Neural cell (in vitro differentiated cells): ENCODE results near the gene RAI14. TPM values are rescaled to one million over a fixed set of nuclear protein-coding genes. Genes with fewer than 3 reads are reported as not detected.

ENCODE experiments used
- H2AFZ ChIP-seq: fragments of 200-600, 300-800 bp; sonication (generic), shearing (Covaris generic); 2 replicates; pipeline ENCODE4 v1.6.0; 2014; ENCODE audit warnings: low read depth, mild to moderate bottlenecking, antibody characterized with exemption, low read length, moderate library complexity
- H3F3A ChIP-seq: fragments of 200-600 bp; shearing (Covaris generic); 2 replicates; pipeline ENCODE4 v1.6.1; 2016; ENCODE audit warnings: mild to moderate bottlenecking, moderate library complexity, mixed read lengths, antibody characterized with exemption, low read length; ENCODE audit not compliant: insufficient read depth, poor library complexity, severe bottlenecking
- H3K27ac ChIP-seq: fragments of 200-600, 300-800 bp; sonication (generic), shearing (Covaris generic); 2 replicates; pipeline ENCODE4 v1.5.1; 2014; ENCODE audit warnings: mild to moderate bottlenecking, low read length, moderate library complexity
- H3K27me3 ChIP-seq: fragments of 300-800, 200-600 bp; sonication (generic), shearing (Covaris generic); 2 replicates; pipeline ENCODE4 v1.6.0; 2014; ENCODE audit warnings: mild to moderate bottlenecking, low read depth, low read length, moderate library complexity; ENCODE audit not compliant: insufficient read depth
- H3K36me3 ChIP-seq: fragments of 300-800, 200-600 bp; sonication (generic), shearing (Covaris generic); 2 replicates; pipeline ENCODE4 v1.5.1; 2014; ENCODE audit warnings: mild to moderate bottlenecking, antibody characterized with exemption, low read length, moderate library complexity; ENCODE audit not compliant: insufficient read depth
- H3K4me2 ChIP-seq: fragments of 300-800, 200-600 bp; sonication (generic), shearing (Covaris generic); 2 replicates; pipeline ENCODE4 v1.6.0; 2014; ENCODE audit warnings: mild to moderate bottlenecking, low read length
- H3K4me3 ChIP-seq: fragments of 300-800, 200-600 bp; sonication (generic), shearing (Covaris generic); 2 replicates; pipeline ENCODE4 v1.5.1; 2014; ENCODE audit warnings: mild to moderate bottlenecking, low read length, moderate library complexity
- H3K79me2 ChIP-seq: fragments of 200-600 bp; shearing (Covaris generic); replicated peaks from 2 replicates; pipeline ENCODE4 v1.6.0; 2014; ENCODE audit warnings: mild to moderate bottlenecking, low read length, moderate library complexity; ENCODE audit not compliant: insufficient read depth
- H3K9ac ChIP-seq: fragments of 300-800, 200-600 bp; sonication (generic), shearing (Covaris generic); 2 replicates; pipeline ENCODE4 v1.6.1; 2016; ENCODE audit warnings: mild to moderate bottlenecking, low read length, mixed read lengths
- H3K9me2 ChIP-seq: fragments of 200-600 bp; shearing (Covaris generic); 2 replicates; pipeline ENCODE4 v1.6.1; 2016; ENCODE audit warnings: mild to moderate bottlenecking, low read length, mixed read lengths; ENCODE audit not compliant: insufficient read depth
- H3K9me3 ChIP-seq: fragments of 200-600, 300-800 bp; sonication (generic), shearing (Covaris generic); 2 replicates; pipeline ENCODE4 v1.6.1; 2016; ENCODE audit warnings: mild to moderate bottlenecking, mixed run types, low read length, moderate library complexity, mixed read lengths
- H4K20me1 ChIP-seq: fragments of 200-600 bp; shearing (Covaris generic); 2 replicates; pipeline ENCODE4 v1.6.1; 2016; ENCODE audit warnings: mild to moderate bottlenecking, mixed run types; ENCODE audit not compliant: insufficient read depth
- CTCF ChIP-seq: fragments of 450-650 bp; IDR thresholded peaks from 2 replicates; pipeline ENCODE4 v1.5.1; 2014; ENCODE audit warnings: antibody characterized with exemption, mild to moderate bottlenecking, moderate library complexity; ENCODE audit not compliant: poor library complexity, severe bottlenecking
- EP300 ChIP-seq: fragments of 450-650 bp; conservative IDR thresholded peaks from 2 replicates; pipeline ENCODE4 v1.6.1; 2014; ENCODE audit warnings: antibody characterized with exemption, mild to moderate bottlenecking, moderate library complexity; ENCODE audit not compliant: poor library complexity, severe bottlenecking
- EZH2 ChIP-seq: fragments of 200-600, 300-800 bp; shearing (Covaris generic), sonication (generic); IDR thresholded peaks from 2 replicates; pipeline ENCODE4 v1.6.1; 2014; ENCODE audit warnings: antibody characterized with exemption, low read length, borderline replicate concordance, mild to moderate bottlenecking; ENCODE audit not compliant: insufficient read depth, poor library complexity, severe bottlenecking
- MXI1 ChIP-seq: fragments of 450-650 bp; conservative IDR thresholded peaks from 2 replicates; pipeline ENCODE4 v1.6.1; 2014; ENCODE audit warnings: antibody characterized with exemption, mild to moderate bottlenecking; ENCODE audit not compliant: poor library complexity, severe bottlenecking
- POLR2AphosphoS5 ChIP-seq: IDR thresholded peaks from 2 replicates; pipeline ENCODE4 v1.6.1; 2012
- RAD21 ChIP-seq: fragments of 450-650 bp; conservative IDR thresholded peaks from 2 replicates; pipeline ENCODE4 v1.6.1; 2014; ENCODE audit warnings: antibody characterized with exemption, mild to moderate bottlenecking, moderate library complexity
- REST ChIP-seq: IDR thresholded peaks from 2 replicates; pipeline ENCODE4 v1.6.1; 2012; ENCODE audit warnings: borderline replicate concordance
- SMC3 ChIP-seq: fragments of 450-650 bp; conservative IDR thresholded peaks from 2 replicates; pipeline ENCODE4 v1.6.1; 2014; ENCODE audit warnings: antibody characterized with exemption, mild to moderate bottlenecking, moderate library complexity; ENCODE audit not compliant: poor library complexity
- TAF1 ChIP-seq: IDR thresholded peaks from 2 replicates; pipeline ENCODE4 v1.6.1; 2012; ENCODE audit warnings: low read depth
- polyA plus RNA-seq: library from polyadenylated mRNA; depleted of rRNA; stranded (reverse); fragments of >200 nt; gene quantifications from 2 replicates; pipeline ENCODE4 v1.2.3, GENCODE V29; 2014

The RAI14 gene
- polyA plus RNA-seq, 1 donor from 2014 or later = 7.8 TPM

GRCh38 chr5:34833090-34833489 lies 177.0 kb downstream of the RAI14 start:
- Histone ChIP-seq H3K79me2 (no peaks in the 10 kb centered on the region), H3K27me3 (no peaks in the 10 kb centered on the region), H2AFZ (no peak overlapping the region), H3K9ac (no peak overlapping the region), H3K27ac (no peak overlapping the region), H3K9me2 (no peaks in the 10 kb centered on the region), H4K20me1 (no peaks in the 10 kb centered on the region), H3F3A (no peaks in the 10 kb centered on the region), H3K4me3 (no peak overlapping the region), H3K36me3 (no peaks in the 10 kb centered on the region), H3K9me3 (no peaks in the 10 kb centered on the region), H3K4me2 (no peak overlapping the region)
- TF ChIP-seq EP300 (no peak), MXI1 (no peak), EZH2 (no peak), CTCF (no peak), POLR2AphosphoS5 (no peak), TAF1 (no peak), RAD21 (no peak), SMC3 (no peak), REST (no peak)

- Histone ChIP-seq H3F3A (no peaks in the 10 kb centered on the region), H3K79me2 (no peaks in the 10 kb centered on the region), H3K4me3 (no peak overlapping the region), H3K9me3 (no peaks in the 10 kb centered on the region), H3K27ac (no peak overlapping the region), H3K27me3 (no peaks in the 10 kb centered on the region), H4K20me1 (no peaks in the 10 kb centered on the region), H3K9me2 (no peaks in the 10 kb centered on the region), H3K4me2 (no peak overlapping the region), H3K36me3 (no peaks in the 10 kb centered on the region), H2AFZ (no peak overlapping the region), H3K9ac (no peak overlapping the region)
- TF ChIP-seq EZH2 = no peak
- TF ChIP-seq EP300 = no peak
- no peak for TF ChIP-seq POLR2AphosphoS5
- no peak for TF ChIP-seq RAD21
- TF ChIP-seq MXI1 = no peak
- no peak for TF ChIP-seq CTCF
- TF ChIP-seq TAF1 = no peak
- TF ChIP-seq REST = no peak
- TF ChIP-seq SMC3 = no peak
These were observed 178.1 kb downstream of the RAI14 start for GRCh38 chr5:34833976-34834793.
